Activated naive CD4-positive, alpha-beta T cell treated with anti-CD3 and anti-CD28 coated beads, Interleukin-2, amount 50 U/mL, for 16 hours (primary cell): ENCODE measurements around the gene SLC9A2.

ENCODE experiments used
- DNase-seq: peaks from one replicate; pipeline ENCODE4 v3.0.0-alpha.2; 2020

The SLC9A2 gene

DNA sequence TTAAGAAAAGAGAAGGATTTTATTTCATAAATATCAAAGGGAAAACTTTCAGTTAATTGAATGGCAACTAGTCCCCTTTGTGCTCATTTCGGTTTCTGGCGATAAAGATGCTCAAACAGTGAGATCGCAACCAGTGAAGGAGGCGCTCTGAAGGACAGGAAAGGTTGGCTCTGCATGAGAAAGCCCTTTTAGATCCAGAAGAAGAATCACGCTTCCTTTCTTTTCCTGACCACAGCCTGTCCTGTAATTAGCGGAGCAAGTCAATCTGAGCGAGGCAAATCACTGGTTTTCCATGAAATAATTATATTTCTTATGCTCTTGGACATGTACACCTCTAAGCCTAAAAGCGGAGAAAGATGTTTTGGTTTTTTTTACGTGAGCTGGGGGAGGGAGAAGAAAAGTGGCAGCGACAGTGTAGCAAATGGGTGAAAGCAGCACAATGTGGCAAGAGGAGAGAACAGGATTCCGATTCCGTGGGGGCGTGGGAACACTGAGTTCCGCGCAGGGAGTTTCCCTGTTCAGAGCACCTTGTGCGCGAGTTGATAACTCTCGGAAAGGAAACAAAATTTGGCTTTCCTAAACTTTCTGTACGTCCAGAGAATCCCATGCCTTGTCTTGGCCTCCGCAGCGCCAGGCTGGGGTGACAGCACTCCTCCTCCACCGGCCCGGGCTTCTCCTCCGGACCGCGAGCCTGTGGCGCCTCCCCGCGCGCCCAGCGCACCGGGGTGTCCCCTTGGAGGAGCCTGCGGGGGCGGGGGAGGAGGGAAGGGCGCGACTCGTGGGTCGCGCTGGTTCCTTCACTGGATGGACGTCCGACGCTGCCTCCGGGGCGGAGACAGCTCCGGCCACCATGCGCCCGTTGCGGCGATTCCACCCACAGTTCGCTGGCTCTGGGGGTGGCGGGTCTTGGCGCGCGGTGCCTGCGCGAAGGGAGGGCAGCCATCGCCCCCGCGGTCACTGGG lies 620 bp upstream of the SLC9A2 start:
- DNase-seq: peak; percentile 25

DNA sequence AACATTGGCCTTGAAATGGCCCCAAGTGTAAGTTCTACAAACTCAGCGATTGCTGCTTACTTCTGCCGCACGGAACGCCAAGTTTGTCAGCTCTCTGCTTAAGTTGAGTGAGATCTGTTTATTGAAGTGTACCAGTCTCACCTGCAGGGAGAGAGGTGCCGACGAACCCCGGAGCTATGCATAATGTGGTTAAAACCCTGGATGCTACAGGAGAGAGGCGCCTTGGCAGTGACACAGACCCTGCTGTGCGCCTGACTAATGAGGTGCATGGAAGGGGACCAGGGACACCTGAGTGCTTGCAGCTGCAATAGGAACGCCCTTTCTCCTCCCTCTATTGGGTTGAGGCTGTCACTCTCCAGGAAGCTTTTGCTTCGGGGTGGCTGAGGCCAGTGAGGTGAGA lies 979 bp downstream of the SLC9A2 start:
- DNase-seq: no peak

DNA sequence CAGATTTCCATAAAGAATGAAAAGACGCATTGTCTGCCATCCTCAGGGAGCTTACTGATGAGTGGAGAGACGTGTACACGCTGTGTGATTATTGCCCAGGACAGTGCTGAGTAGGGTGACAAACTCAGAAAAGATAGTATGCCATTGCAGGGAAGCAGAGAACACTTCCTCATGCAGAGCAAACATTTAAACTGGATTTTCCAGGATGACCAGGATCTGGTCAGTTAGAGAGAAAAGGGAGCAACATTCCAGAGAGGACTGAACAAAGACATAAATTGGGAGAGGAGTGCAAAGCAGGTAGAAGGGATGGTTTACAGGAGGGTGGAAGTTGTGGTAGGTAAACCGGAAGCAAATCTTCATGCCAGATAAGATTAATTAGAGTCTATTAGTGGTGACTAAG lies 2.3 kb downstream of the SLC9A2 start:
- no peak for DNase-seq

DNA sequence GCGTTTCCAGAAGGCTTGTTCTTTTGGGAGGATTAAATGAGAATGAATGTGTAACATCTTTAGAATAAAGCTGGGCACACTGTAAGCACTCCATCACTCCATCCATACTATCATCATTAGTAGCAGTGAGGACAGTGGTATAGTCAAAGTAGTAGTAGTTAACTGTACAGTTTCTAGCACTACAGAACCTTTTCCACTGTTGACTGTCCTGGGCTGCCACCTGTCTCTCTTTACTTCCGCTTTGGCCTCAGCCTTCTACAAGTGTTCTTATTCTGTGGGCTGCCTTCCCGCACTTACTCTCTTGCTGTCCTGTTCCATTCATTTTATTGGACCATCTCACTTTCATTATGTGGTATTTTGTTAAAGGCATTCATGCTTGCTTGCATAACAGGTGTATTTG lies 3.3 kb downstream of the SLC9A2 start:
- no peak for DNase-seq

DNA sequence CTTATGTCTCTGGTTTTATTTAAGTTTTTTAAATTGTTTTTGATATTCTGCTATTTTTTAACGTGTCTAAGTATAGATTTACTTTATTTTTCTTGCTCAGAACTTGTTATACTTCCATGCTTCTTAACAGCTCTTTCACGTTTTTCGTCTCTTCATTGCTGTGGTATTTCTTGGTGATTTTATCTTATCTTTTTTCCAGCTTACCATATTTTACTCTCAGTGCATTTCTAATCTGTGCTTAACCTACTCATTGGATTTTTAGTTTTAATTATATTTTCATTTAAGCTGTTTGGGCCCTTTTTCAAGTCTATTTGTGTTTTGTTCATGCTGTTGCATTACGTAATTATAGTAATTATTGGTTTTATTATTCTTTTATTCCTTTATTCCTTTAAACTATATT lies 11.1 kb downstream of the SLC9A2 start:
- no peak for DNase-seq

DNA sequence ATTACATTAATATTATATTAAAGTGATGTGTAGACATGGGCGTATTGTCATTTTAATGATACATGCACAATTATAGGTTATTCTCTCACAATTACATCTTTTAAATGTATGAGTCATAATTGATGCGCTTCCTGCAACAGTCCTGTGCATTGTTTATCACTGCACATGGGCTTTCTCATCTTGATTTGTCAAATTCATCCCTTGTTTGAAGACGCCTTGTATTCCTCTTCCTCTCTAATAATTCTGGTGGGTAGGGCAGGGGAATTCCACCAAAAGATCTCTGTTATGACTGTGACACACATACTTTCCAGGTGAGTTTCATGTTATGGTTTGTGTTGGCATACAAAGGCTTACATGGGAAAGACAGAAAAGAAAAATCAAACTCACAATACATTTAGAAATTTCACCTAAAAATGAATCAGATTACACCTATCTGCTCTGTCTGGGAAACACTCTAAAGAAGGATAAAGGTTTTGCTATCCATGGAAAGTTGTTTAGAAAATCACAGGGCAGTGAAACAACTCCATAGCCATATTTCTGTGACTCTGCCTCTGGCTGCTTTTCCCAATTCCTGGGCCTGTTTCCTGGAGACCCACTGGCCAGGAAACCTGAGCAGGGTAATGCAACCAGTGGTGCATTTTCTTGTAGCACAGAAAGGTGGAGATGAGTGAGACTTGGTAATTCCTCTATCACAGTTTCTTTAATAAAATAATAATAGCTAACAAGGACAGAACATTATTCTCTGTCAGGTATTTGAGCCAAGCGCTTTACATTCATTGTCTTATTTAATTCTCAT lies 13.2 kb downstream of the SLC9A2 start:
- DNase-seq: no peak

DNA sequence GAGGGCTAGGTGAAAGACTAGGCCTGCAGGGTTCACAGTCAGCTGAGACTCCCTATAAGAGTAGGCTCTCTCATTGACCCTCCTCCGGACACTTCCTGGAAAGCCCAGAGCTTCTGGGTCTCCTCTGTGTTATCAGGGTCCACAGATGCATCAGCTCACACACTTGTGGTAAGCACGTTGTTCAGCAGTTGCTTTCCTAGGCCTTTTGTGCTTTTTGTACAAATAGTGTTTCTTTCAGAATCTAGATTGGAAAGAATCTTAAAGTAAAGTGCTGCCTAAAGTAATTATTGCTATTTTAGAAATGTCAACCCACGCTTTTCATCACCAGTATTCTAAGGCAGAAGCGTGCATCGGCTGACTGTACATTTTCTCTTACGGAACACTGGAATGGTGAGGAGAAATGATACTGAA lies 15.5 kb downstream of the SLC9A2 start:
- no peak for DNase-seq

DNA sequence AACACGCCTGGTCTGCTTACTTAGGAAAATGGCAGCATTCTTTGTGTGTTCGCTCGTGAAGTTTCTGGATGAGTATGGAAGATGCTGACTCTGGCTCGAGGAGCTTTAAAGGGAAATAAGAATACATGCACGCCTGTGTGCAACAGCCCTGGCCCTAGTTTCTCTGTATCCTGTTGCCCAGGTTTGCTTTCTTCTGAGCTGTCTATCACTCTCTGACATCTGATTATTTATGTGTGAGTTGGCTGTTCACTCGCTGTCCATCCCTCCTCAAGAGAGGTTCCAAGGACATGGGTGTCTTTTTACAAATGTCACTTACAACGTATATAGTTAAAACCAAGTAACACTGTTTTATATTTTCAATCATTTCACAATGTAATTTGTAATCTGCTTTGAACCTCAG lies 16.0 kb downstream of the SLC9A2 start:
- DNase-seq: no peak

DNA sequence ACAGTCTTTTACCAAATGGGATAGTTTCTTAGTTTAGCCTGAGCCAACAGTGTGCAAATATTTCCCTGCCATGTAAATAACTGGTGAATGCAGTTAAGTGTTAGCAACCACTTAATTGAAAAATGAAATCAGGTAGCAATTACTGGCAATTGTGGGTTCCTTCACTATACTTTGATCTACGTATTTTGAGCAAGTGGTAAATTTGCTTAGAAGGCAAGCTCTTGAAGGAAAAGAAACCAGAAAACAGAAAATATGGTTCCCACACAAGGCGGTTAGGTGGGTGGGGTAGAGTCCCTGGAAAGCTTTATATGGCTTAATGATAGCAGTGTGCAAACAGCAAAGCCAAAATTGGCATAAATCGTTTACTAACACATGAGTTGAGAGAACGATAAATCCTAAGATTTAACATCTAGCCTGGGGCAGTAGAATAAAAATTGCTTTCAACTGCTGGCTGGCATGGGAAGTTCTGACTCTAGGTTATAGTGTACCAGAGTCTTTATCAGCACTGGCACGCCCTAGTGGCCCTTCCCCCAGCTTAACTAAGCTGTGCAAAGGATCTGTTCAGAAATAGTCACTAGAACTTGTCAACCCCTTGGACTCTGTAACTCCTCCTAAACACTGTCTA lies 17.0 kb downstream of the SLC9A2 start:
- DNase-seq: no peak

DNA sequence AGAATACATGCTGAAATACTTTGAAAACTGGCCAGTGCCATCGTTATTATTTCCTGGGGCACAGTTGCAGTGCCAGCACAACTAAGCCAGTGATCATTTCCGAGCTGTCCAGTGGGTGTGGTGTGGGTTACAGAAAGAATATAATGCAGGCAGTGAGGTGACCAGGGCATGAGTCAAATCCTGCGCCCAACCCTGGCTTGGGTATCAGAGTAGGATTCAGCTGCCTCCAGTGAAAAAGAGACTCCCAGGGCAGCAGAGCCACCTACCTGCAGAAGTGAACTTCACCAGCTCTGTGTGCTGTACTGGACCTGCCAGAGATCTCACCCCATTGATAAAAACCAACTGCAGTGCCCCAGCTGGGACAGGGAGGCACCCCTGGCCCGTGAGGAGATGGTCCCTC lies 18.0 kb downstream of the SLC9A2 start:
- no peak for DNase-seq

DNA sequence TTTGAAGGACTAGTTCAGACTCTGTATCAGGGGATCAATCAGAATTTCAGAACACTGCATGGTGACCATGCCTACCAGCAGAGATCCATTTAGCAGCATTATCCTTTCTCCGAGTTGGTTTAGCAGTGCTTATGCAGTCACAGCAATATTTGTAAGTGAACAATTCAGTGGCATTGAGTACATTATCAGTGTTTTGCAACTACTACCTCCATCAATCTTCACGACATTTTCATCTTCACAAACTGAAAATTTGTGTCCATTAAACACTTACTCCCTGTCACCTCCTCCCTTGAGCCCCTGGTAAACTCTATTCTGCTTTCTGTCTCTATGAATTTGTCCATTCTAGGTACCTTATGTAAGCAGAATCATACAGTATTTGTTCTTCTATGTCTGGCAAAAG lies 20.1 kb downstream of the SLC9A2 start:
- DNase-seq: no peak

DNA sequence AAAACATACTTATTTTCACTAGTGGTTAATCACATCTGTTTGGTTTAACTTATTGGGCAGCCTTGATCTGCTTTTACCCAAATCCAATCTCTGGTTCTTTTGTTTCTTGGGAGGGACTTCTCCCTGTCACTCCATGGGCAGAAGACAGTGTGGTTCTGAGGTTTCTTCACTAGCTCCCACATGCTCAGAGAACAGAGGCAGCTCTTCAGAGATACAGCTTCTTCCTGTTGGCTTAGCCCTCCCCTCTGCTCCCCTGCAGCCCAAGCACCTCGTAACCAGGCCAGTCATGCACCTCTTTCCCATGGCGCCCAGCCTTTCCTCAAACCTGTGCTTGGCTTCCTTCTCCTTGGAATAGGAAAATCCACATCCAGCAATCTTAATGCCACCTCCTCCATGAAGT lies 32.8 kb downstream of the SLC9A2 start:
- DNase-seq: no peak

DNA sequence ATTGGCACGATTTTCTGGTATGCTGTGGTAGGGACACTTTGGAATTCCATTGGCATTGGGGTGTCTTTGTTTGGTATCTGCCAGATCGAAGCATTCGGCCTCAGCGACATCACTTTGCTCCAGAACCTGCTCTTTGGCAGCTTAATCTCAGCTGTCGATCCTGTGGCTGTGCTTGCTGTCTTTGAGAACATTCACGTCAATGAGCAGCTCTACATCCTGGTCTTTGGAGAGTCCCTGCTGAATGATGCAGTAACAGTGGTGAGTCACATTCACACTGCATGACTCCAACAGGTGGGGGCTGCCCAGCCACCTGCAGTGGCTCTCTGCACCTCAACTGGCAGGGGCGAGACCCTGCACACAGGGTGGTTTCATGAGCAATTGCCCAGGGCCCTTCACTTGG lies 38.4 kb downstream of the SLC9A2 start:
- peak; percentile 33 for DNase-seq

DNA sequence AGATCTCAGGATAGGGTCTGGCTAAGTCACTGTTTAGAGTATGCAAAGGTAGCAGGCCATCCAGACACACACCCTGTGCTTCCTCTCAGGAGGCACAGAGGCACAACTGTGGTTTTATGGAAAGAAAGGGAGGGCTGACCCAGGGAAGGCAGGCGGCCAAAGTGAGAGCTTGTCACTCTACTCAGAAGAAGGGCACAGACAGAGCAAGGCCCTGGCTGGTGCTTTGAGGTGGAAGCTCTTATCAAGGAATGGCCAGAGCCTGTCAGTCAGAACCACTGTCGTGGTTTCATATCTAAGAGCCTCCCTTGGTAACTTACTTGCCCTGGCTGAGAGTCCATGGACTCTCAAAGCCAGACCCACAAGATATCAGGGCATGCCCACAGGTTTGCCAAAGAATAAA lies 40.7 kb downstream of the SLC9A2 start:
- DNase-seq: no peak

DNA sequence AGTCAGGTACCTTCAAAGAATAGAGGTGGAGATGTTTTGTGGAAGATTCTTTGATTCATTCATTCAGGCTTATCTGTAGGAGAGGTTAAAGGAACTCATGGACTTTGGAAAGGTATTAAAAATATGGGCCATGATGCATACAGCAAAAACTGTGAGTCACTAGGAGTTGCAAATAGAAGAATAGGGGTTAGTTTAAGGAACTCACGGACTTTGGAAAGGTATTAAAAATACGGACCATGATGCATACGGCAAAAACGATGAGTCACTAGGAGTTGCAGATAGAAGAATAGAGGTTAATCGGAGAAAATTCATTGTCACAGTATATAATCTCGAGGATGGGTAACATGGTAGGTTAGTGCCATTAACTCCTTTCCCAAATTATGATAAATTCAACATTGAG lies 41.2 kb downstream of the SLC9A2 start:
- no peak for DNase-seq

DNA sequence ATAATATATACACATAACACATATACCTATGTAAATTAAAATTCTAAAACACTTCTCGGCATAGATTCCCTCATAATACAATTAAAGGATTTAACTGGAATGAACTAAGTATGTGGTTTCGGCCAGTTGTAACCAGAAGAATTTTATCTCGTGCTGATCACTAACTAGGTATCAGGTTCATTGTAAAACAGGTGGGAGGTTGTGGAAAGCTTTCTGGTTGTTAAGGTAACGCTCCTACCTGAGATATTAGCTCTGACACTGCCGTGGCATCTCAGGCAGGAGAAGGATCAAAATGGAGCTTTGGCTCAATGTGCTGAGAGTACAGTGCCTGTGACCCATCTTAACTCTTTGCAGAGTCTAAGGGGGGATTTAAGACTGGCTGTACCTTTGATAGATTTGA lies 42.5 kb downstream of the SLC9A2 start:
- no peak for DNase-seq

DNA sequence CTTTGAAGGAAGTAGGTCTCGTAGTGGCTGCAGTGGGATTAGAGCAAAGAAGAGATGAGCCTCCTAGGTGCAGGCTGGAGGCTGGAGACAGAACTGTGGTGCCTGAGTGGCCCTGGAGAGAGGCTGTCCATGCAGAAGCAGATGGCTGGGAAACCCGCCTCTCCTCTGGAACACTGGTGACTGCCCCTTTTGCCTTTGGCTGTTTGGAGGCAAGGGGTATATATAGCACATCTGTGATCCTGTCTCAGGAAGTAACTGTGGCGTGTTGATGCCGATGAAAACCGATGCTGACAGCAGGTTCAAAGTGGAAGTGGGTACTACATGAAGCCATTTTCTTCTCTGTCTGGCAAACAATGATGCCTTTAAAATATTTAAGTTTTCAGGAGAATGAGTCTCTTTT lies 43.5 kb downstream of the SLC9A2 start:
- no peak for DNase-seq

DNA sequence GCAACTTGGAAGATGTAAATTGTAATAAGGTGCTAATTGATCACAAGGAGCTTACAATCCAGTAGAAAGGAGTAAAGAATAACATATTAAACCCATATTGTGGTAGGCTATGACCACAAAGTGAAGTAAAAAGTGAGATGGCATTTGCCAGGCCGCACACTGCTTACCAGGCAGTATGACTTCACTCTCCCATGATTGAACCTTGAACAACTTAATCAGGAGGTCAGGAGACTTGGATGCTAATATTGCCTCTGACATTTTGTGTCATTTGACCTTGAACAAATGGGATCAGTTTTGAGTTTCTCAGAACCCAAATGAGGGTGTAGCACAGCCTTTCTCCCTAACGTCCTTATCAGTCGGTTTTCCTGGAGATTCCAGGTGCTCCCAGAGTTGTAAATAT lies 44.0 kb downstream of the SLC9A2 start:
- no peak for DNase-seq

DNA sequence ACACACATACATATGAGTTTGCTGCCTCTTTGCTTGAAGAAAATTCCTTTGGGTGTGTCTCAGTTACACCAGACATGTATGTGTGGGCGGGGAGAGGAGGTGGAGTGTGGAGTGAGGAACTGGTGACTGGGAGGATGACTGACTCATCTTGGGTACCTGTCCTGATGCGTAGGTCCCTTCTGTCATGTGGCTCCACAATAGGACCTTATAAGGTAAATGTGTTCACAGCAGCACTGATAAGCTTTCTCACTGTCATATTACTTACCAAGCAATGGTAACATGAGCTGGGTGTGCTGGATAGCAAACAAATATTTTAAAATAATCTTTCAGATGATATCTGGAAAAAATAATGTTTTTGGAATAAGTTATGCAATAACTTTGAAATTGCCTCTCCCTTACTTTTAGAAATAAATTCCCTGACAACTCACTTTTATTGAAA lies 45.1 kb downstream of the SLC9A2 start:
- DNase-seq: peak; percentile 67

DNA sequence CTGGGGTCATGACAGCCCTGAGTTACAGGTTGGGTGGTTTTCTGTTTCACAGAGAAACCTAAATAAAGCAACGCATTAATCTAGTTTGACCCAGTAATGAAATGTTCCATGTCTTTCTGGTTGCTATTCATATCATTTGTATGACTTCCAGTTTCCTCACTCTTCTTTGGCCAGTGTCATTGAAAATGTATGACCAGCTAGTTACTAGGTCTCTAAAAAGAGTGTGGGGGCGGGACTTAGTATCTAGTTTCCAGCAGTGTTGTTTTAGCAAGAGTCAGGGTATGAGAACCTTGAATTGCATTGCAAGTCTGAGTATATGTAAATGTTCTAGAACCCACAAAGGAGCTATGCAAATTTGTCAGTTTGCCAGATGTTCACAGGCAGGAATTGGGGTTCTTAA lies 47.7 kb downstream of the SLC9A2 start:
- no peak for DNase-seq

DNA sequence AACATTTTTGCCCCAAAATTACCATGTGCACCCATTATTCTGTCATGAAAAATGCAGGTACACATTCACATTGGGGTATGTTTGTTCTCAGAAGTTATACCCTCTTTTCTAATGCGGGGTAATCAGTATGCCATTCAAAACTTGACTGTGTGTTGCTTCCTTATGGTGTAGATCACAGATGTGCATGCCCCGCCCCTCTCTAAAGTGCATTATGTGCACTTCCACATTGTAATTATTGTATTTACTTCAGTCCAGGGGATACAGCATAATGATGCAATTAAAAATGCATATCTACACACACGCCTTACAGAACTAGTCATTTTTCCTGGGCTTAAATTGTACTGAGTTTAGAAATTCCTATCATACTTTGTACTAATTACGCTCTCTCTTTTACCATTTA lies 48.8 kb downstream of the SLC9A2 start:
- no peak for DNase-seq

DNA sequence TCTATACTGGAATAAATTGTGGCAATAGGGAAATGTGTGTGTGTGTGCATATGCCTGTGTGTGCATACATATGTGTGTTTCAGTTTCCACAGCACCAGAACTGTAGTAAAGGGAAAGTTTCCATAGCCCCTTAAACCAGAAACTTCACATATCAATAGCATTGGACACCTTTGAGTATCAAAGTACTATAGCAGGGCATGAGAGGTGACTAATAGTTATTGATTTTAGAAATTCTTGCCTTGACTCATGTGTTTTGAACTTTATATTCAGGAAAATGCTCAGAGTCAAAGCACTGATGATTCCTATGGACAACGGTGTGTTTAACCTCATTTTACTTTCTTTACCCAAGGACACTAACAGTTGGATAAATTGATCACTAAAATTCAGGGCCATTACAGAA lies 50.0 kb downstream of the SLC9A2 start:
- no peak for DNase-seq

DNA sequence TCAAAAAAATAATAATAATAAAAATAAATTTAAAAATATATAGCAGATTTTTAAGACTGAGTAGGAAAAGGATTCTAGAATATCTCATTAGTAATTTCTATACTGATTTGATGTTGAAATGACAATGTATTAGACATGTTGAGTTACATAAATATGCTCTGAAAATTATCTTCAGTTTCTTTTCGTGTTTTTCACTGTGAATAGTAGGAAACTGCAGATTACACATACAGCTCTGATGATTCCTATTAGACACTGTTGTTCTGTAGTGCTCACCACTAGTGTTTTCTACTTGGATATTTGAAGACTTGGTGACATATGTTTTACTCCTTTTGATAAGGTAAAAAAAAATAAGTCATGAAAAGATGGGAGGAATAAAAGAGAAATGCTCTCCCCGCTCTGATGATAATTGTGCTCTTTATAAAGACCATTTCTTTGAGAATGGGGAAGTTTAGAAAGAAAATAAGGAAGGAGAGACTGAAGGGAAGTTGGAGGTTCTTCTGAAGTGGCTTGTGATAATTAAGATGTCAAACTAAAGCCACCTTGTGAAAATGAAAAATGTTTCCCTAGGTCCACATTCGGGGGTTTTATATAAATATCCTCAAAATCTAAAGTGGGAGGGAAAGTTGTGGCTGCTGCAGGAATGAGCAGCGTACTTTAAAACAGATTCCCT lies 52.9 kb downstream of the SLC9A2 start:
- no peak for DNase-seq
